Measurements from ENCODE around the gene RPAP2.
"Not testable (repeated sequence)": the region's sequence is repeated elsewhere in the genome, so short reads cannot be mapped to it uniquely, and the experiment has no call there.

The RPAP2 gene

DNA sequence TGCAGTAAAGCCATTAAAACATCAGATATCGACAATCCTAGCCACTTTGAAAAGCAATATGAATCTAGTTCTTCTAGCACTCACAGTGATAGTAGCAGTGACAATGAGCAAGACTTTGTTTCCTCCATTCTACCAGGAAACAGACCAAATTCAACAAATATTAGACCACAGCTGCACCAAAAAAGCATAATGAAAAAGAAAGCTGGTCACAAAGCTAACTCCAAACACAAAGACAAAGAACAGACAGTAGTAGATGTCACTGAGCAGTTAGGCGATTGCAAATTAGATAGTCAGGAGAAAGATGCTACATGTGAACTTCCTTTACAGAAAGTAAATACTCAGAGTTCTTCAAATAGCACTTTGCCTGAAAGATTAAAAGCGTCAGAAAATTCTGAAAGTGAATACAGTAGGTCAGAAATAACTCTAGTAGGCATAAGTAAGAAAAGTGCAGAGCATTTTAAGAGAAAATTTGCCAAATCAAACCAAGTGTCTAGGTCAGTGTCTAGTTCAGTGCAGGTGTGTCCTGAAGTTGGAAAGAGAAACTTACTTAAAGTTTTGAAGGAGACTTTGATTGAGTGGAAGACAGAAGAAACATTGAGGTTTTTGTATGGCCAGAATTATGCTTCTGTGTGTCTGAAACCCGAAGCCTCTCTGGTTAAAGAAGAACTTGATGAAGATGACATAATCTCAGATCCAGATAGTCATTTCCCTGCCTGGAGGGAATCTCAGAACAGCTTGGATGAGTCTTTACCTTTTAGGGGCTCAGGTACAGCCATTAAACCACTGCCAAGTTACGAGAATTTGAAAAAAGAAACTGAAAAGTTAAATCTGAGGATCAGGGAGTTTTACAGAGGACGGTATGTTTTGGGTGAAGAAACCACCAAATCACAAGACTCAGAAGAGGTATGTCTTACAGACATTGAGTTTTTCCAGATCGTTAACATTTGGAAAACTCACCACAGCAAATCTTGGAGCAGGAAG lies 24.9 kb downstream of the RPAP2 start:
- peak in 1 of 5 donors; percentile 82 for DNase-seq

DNA sequence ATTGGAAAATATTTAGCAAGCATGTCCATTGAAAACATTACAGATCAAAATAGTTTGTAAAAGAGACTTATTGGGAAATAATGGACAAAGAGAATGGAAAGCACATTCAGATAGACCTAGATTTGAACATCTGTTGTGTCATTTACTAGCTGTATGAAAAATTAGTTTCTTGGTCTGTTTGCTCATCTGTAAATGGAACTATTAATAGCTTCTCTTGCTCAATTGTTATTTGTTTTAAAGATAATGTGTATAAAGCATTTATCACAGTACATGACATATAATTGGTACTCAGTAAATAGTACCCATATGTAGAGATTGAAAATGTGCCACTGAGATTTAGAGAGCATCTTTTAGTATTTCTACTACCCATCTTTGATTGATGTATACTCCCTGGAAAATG lies 25.9 kb downstream of the RPAP2 start:
- DNase-seq = no peak

DNA sequence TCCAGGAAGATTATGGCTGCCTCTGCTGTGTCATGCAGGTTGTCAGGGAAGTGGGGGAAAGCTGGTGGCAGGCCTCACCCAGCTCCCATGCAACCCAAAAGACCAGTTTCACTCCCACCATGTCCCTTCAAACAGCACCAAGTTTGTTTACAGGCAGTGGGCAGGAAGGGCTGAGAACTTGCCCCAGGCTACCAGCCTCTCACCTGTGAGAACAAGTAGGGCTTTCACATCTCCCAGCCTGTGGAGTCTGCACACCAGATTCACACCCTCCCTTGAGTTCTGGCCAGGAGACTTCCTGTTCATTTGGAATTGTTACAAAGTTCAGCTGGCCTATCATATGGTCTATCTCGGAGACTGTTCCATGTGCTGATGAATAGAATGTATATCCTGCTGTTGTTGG lies 27.8 kb downstream of the RPAP2 start:
- no peak for DNase-seq

DNA sequence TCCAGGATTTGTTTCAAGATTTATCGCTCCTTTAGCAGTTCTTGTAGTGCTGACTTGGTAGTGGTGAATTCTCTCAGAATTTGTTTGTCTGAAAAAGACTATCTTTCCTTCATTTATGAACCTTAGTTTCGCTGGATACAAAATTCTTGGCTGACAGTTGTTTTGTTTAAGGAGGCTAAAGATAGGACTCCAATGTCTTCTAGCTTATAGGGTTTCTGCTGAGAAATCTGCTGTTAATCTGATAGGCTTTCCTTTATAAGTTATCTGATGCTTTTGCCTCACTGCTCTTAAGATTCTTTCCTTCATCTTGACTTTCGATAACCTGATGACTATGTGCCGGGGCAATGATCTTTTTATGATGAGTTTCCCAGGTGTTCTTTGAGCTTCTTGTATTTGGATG lies 28.9 kb downstream of the RPAP2 start:
- no peak for DNase-seq

DNA sequence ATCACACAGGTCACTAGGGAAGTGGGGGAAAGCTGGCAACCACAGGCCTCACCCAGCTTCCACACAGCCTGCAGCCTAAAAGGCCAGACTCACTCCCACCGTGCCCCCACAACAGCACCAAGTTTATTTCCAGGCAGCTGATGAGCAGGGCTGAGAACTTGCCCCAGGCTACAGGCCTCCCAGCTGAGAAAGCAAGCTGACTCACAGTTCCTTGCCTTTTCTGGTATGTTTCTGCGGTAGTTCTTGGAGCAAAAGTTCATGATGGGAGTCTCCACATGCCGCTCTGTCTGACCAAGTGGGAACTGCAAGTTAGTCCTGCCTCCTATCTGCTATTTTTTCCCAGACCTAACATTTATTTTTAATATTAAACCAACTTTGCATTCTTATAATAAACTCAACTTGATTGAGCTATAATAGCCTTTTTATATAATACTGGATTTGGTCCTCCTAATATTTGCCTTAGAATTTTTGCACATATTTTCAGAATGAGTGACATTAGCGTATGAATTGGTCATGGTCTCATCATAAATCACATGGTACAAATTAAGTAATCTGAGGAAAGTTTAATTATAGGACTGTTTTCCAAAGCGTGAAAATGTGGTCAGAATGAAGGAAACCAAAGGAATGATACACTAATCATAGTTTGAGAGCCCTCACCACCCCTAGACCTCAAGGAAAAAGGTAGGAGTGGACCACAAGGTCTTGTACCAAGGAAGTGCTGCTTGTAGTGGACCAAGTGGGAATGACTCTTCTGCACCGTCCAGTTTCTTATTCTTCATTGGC lies 30.7 kb downstream of the RPAP2 start:
- DNase-seq = no peak

DNA sequence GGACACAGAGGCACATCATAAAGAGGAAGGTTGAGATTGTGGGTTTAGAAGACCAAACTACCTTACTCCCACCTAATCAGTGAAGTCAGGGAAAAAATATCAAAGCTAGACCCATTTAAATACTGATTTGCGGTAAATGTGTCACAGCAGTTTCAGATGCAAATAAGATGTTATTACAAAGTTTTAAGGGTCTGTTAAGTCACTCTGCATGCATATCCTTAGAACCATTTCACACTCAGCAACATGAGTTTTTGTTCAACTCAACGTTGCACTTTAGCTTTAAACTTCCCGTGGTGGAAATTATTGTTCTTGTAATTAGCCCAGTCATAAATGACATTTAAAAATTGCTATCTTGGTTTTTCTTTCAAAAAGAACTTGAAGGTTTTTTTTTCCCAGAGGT lies 34.8 kb downstream of the RPAP2 start:
- no peak for DNase-seq

DNA sequence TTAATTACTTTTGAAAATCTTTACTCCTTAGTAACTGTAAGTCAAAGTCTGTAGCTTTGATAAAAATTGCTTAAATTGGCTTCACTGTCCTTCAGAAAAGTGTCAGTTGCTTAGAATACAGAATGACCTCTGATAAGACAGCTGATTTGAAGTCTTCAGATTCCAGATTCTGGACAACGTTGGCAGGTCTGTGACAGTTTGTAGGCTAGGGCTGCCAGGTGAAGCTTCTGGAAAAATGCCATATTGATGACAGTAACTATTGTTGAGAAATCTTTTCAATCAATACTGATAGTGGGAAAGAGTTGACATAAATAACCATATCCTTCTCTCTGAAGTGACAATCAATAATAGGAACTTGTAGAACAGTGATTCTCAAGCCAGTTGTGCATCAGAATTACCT lies 41.3 kb downstream of the RPAP2 start:
- no peak for DNase-seq

DNA sequence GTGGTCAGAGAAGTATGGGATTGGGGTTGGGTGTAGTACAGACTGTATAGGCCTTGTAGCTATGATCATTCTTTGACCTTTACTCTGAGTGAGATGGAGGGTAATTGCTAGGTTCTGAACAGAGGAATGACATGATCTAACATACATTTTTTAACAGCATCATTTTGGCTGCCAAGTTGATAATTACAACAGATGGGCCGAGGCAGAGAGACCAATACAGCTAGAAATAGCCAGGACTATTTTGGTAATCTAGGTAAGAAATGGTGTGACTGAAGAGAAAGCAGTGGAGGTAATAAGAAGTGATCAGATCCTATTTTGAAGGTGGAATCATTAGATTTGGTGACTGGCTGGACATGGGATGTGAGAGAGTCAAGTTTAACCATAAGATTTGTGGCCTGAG lies 43.5 kb downstream of the RPAP2 start:
- DNase-seq = no peak

DNA sequence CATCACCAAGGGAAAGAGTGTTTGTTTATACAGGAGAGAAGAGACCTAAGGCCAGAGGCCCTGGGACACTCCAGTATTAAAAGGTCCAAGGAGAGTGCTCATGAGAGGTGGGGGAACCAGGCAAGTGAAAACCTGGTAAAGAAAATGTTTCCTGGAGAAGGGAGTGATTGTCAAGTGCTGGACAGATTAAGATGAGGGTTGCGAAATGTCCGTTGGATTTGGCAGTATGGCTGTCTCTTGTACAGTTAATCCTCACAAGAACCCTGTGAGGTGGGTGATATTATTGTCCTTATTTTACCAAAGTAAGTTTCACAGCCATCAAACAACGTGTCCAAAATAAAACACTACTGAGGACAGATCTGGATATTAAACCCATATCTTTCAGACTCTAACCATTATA lies 44.2 kb downstream of the RPAP2 start:
- no peak for DNase-seq

DNA sequence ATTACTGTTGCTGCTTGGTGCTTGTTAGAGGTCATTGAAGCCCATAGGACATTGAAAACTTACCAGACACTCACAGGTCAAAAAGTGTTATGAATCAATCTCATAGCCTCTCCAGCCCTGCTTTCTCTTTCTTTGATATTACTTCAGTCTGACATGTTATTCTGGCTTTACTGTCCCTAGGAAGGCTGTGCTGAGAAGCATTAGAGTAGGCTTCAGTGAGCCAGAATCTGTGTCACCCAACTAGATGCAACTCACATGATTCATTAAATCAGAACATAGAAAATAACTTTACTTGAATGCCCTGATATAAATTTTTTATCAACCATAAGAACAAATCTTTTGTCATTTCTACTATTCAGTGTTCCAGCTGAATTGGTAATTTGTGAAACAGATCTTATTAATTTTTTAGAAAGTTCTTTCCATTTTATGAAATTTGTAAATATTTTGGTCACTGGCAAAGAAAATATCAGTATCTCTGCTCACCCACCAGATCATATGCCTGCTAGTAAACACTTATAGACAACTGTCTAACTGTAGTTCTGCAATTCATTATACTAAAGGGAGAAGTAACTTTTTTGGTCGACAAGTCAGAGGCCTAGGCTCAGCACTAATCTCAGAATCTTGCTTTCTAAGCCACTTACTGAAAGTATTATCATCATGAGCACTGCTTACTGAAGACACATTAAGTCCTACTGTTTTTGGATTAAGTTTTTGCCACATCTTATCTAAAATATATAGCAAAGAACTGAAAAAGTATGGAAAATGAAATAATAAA lies 48.2 kb downstream of the RPAP2 start:
- no peak for DNase-seq

DNA sequence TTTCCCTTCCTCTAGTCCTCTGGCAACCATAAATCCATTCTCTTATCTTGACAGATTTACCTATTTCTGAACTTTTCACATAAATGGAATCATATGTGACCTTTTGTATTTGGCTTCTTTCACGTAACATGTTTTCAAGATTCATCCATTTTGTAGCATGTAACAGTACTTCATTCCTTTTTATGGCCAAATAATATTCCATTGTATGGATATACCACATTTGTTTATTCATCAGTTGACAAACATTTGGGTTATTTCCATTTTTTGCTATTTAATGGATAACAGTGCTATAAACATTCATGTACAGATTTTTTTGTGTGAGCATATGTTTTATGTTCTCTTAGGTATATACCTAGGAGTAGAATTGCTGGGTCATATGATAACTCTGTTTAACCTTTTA lies 54.0 kb downstream of the RPAP2 start:
- DNase-seq = no peak

DNA sequence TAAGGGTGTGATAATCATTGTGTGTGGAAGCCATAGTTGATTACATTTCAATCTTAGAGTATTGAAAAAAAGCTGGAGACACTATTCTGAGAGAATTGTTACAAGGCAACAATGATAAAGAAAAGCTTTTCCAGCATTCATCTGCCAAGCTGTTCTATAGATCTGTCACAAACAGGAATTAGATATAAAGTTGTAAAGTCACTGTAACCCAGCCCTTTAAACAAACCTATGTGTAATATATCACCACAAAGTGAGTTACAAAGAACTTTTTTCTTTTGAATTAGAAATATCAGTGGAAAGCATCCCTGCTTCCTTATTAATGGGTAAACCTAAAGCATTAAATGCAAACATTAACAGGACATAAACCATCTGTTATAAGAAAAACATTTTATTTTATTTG lies 55.4 kb downstream of the RPAP2 start:
- no peak for DNase-seq

DNA sequence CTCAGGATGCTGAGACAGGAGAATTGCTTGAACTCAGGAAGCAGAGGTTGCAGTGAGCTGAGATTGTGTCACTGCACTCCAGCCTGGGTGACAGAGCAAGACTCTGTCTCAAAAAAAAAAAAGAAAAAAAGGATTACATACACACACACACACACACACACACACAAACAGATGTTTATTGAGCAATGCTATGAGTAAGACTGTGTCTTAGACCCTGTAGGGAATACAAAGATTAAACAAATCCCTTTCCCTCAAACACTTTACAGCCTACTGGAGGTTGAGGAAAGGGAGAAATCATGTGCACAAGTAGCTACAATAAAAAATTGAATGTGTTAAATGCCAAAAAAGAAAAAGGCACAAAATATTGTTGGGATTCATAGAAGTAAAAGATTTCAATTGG lies 58.1 kb downstream of the RPAP2 start:
- DNase-seq = no peak

DNA sequence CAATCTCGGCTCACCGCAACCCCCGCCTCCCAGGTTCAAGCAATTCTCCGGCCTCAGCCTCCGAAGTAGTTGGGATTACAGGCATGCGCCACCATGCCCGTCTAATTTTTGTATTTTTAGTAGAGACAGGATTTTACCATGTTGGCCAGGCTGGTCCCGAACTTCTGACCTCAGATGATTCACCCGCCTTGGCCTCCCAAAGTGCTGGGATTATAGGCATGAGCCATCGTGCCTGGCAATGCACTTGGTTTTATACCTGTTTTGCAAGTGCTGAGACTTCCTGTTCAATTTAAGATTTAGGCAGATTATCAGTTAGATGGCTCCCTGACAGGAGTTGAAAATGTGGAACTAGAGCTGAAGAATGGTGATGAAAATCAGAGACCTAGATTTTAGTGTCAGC lies 60.5 kb downstream of the RPAP2 start:
- not testable (repeated sequence) for DNase-seq

DNA sequence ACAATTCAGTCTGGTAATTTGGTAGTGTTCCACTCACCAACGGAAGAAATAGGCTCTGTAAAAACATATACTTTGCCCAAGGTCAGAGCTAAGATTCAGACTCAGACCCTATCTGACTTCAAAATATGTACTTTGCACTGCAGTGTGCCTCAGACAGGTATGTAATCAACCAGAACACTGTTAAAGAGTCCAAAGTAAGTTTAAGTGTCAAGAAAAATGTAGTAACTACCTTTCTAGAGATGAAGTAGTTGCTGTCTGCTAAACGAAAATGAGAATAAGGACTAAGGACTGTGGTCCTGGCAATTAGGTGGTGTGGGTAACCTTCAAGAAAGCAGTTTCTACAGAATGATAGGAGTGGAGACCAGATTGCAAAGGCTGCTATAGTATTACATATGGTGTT lies 61.1 kb downstream of the RPAP2 start:
- no peak for DNase-seq

DNA sequence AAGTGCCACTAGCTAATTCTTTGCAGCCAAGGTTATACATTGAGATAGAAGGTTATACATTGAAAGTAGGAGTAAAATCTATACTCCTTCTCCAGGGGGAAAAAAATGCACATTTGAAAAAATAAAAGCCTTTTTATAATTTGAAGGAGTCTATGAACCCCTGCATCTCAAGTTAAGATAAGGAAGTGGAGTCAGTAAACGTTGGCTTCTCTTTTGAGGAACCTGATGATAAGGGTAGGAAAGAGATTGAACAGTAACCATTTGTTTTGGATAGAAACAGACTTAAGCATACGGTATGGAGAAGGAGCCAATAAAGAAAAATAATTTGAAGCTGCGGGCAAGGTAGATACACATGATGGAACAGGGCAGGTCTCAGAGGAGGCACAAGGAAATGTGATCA lies 64.1 kb downstream of the RPAP2 start:
- DNase-seq = no peak

DNA sequence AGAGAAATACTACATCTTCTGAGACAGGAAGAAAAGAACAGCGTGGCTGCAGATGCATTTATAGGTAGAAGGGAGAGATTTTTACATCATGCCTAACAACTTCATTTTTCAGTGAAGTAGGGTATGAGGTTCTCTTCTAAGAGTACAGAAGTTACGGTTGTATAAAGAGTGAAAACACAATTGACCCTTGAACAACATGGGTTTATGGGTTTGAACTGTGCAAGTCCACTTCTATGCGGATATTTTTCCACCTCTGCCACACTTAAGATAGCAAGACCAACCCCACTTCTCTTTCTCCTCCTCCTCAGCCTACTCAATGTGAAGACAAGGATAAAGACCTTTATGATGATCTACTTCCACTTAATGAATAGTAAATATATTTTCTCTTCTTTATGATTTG lies 64.5 kb downstream of the RPAP2 start:
- DNase-seq = no peak

DNA sequence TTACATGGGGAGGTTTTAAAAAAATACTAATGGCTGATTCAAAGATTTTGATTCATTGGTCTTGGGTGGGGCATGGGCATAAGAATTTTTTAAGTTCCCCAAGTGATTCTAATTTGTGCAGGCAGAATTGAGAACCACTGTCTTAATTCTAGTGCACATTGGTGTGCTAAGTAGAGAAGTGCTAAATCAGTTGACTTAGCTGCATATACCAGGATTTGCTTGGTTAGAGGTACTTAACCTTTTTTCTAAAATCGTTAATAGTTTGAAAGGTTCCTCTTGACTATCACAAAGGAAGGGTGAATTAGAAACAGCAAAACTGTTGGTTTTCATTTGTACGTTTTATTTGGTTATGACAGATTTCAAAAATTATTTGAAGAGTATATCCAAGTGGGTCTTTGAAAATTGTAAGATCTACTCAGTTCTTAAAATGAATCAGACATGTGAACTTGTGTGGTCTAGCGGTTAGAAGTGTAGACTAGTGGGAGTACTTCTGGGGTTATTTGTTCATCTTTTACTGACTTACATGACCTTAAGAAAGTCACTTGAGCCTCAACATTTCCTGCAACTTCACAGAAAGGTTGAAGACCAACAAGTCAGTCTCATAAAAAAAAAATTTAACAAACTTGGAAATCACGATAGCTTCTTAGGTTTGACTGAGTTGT lies 66.7 kb downstream of the RPAP2 start:
- DNase-seq = peak in 1 of 5 donors; percentile 81

DNA sequence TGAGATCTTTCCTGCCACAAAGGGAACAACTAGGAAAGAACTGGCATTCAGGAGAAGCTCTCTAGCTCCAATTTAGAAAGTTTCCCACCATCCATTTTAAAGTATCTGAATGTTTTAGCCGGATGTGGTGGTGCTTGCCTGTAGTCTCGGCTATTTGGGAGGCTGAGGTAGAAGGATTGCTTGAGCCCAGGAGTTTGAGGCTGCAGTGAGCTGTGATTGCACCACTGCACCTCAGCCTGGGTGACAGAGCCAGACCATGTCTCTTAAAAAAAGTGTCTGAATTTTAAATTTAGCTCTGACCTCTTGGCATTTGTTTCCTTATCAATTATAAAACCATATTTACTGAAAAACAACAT lies 67.2 kb downstream of the RPAP2 start:
- no peak for DNase-seq

DNA sequence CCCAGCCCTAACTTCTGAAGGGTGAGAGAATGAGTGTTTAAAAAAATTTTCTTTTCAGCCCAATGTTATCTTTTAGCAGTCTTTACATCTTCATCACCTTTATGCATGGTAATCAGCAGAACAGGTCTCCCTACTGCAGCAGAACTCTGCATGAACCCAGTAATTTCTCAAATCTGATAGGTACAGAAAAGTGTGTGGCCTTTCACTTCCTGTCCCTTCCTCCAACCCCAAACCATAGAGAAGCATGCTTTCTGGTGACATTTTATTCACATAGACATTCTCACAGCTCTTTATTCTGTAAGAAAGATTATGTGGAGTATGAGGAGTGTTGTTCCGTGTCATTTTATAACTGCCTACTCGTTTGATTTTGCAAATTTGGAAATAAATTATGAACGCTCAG lies 68.6 kb downstream of the RPAP2 start:
- DNase-seq = peak in 1 of 5 donors; percentile 35

DNA sequence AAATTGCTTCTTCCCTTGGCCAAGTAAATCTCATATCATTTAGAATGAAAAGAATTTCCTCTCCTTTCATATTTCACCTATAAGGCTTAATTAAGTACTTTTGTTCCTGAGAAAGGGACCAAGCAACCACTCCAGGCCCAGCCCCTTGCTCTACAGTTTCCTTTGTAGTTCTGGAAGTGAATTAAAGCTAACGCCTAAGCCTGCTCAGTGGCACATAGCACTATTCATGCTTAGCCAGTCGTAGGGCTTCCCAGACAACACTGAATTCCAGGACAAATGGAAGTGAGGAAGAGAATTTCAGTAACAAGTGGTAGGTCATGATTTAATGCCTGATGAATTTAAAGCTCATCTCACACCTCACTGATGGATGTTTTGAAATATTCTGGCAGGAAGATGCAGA lies 73.3 kb downstream of the RPAP2 start:
- DNase-seq = no peak

DNA sequence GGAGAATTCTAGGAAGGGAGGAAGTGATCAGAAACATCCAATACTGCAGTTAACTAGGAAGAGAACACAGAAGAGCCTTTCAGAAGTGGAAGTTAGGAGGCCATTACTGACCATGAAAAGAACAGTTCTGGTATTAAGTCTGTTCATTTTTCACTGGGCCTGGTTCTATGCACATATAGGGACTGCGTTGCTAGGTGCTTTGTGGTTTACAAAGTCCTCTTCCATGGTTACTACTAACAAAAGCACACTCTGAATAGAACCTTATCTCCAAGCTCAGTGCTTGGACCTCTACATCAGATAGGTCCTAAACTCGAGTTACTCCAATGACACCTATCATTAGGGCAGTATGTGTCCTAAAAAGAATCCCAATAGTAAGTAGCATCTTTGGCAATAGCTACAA lies 75.4 kb downstream of the RPAP2 start:
- DNase-seq = no peak

DNA sequence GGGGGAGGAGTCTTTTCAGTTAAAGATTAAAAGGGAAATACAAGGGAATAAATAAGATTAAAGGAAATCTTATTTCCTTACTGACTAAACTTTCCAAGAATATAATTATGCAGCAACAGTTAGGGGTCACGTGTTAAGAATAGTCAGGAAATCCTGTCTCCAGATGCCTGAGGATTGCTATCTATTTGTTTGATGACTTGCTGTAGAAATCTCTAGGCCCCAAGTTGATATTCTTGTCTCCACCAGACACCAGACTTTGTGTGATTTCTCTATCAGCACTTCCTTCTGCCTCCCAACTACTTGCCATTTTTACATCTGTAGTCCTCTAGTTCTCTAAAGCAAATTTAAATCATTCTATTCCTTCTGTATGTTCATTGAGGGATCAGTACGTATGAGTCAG lies 77.5 kb downstream of the RPAP2 start:
- DNase-seq = no peak

Data from T-helper 1 cell (primary cell).